Measurements from ENCODE around the gene DTNBP1. TPM values are rescaled to one million over a fixed set of nuclear protein-coding genes. Genes with fewer than 3 reads are reported as not detected.

The DTNBP1 gene
- total RNA-seq, 2 experiments from 2014 or later: 14.6 to 16.3 TPM

DNA sequence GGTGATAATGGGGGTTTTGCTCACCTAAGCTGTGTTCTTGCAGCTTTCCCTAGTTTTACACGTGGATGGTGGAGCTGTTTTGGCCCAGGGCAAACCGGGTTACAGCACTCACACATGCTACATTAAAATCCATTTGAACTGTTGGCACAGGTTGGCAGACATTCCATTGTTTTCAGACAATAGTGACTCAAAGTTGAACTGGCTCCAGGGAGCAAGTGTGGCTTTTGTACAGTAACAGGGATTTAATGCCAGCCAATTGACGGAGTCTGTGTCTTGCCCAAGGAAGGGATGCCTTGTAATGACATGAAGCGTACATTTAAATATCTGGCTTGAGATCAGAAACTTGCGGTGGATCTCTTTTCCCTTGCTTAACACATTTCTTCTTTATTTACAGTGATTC is 183.1 kb downstream of the DTNBP1 start:
- H3K4me1 Mint-ChIP-seq (ENCODE audit: low read depth): peaks cover 59% of the 10 kb centered on the region
- DNase-seq: no peak
- H3K27me3 Mint-ChIP-seq (ENCODE audit: low read depth): no peaks in the 10 kb centered on the region
- peaks cover 14% of the 10 kb centered on the region for H3K36me3 Mint-ChIP-seq (ENCODE audit: low read depth)
- intact Hi-C loops (cut with micrococcal nuclease): loop anchor here (10.0 kb wide), 1 partner anchor 845 kb away; no protein-coding TSS in a partner anchor
- H3K4me3 Mint-ChIP-seq: no peak overlapping the region
- no peak overlapping the region for H3K27ac Mint-ChIP-seq
- CTCF ChIA-PET: interaction anchor here (0.6 kb wide), 2 partner anchors 51 to 1685 kb away, joined by 3 to 7 read pairs; no protein-coding TSS in a partner anchor
- no peaks in the 10 kb centered on the region for H3K9me3 Mint-ChIP-seq

DNA sequence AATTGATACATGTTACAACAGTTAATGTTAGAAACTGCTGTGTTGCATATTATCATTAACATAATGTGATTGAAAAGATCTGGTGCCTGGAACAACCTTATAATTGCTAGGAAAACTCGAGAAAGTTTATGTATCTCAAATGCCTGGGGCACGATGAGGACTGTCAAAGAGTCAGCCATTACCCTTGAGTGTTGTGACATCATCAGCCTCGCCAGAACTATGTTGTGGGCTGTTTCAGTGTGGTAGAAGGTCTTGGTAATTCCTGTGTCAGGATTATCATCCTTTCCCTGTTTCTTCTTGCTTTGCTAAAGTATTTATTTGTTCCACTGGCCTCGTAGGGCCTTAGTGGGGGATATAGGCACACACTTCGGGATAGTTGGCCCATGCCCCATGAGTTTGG is 185.1 kb downstream of the DTNBP1 start:
- Mint-ChIP-seq H3K27ac (no peak overlapping the region), H3K27me3 (ENCODE audit: low read depth) (no peaks in the 10 kb centered on the region), H3K4me3 (no peak overlapping the region), H3K4me1 (ENCODE audit: low read depth) (peaks cover 57% of the 10 kb centered on the region), H3K36me3 (ENCODE audit: low read depth) (peaks cover 25% of the 10 kb centered on the region), H3K9me3 (no peaks in the 10 kb centered on the region)
- intact Hi-C loops (cut with micrococcal nuclease): no loop called here
- DNase-seq: no peak
- CTCF ChIA-PET: no interaction called here

DNA sequence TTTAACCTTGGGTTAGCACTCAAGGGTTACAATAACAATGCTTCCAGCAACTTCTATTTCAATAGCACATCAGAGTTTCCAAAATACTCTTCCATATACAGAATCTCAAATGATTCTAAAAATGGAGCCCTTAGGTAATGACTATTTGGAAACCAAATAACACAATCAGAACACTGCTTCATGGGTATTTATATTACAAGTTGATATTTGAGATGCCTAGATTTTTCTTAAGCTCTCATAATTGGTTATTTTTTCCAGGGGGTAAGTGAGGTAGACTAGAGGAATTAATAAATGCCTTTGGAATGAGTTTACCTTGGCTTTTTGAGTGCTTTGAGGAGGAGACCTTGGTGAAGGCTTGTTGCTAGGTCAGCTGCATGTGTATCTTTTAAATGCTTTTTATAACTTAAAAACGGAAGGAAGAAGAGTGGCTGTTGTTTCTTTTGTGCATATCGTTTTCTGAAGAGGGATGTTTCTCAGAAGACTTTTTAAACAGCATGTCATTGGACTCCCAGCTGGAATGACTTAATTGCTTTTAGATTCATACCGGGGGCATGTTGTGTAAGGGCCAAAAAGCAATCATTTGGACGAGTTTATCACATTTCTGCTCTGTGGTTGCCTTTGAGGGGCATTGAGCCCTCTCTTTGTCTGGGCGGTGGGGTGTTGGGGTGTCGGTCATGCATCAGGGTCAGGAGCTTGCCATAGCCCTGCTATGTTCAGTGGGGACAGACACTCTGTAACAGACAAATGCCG is 186.0 kb downstream of the DTNBP1 start:
- Mint-ChIP-seq H3K9me3 (no peaks in the 10 kb centered on the region), H3K27ac (no peak overlapping the region), H3K4me1 (ENCODE audit: low read depth) (peaks cover 50% of the 10 kb centered on the region), H3K4me3 (no peak overlapping the region), H3K36me3 (ENCODE audit: low read depth) (peaks cover 29% of the 10 kb centered on the region), H3K27me3 (ENCODE audit: low read depth) (no peaks in the 10 kb centered on the region)
- no peak for DNase-seq
- CTCF ChIA-PET: no interaction called here
- intact Hi-C loops (cut with micrococcal nuclease): no loop called here

DNA sequence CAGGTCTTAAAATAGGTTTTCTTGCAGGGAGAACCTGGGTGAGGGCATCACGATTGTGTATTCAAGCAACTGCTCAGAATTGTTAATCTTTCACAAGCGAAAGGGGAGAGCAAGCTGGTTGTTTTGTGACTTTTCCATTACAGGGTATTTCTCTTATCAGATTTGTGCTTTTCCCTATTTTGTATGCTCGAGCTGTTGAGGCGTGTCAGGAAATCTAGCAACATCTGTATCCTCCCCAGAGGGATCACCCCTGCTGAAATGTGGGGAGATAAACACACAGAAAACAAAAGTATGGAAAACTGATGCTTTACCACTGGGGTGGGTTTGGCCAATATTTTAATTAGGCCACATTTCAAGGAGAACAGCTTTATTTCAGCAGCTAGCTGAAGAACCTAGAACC is 187.0 kb downstream of the DTNBP1 start:
- Mint-ChIP-seq H3K4me1 (ENCODE audit: low read depth) (peaks cover 41% of the 10 kb centered on the region), H3K27ac (no peak overlapping the region)

DNA sequence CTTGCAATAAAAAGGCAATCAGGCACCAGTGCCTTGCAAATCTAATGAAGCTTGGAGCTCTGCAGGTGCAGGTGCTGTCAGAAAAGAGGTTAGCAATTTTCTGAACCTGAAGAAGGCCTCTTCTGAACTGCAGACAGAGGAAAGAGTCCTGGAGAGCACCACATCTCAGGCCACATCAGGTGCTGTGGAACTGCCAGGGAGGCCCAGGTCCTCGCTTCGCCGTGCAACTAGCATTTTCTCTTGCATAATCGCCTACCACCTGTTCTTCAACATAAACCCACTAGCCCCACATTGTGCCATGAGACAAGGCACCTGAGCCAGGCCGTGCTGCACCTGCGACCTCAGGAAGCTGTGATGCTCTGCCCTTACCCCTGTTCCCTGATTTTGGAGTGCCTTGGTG is 187.6 kb downstream of the DTNBP1 start:
- Mint-ChIP-seq H3K36me3 (ENCODE audit: low read depth) (peaks cover 29% of the 10 kb centered on the region), H3K27me3 (ENCODE audit: low read depth) (no peaks in the 10 kb centered on the region), H3K27ac (no peak overlapping the region), H3K4me1 (ENCODE audit: low read depth) (peaks cover 35% of the 10 kb centered on the region), H3K4me3 (no peak overlapping the region), H3K9me3 (no peaks in the 10 kb centered on the region)
- DNase-seq: no peak
- intact Hi-C loops (cut with micrococcal nuclease): no loop called here
- CTCF ChIA-PET: interaction anchor here (0.6 to 1.1 kb wide), 2 partner anchors 15 to 370 kb away, joined by 3 to 4 read pairs; no protein-coding TSS in a partner anchor

More for the DNA sequence above, 187.0 kb downstream of the DTNBP1 start:
- Mint-ChIP-seq H3K9me3 (no peaks in the 10 kb centered on the region), H3K27me3 (ENCODE audit: low read depth) (no peaks in the 10 kb centered on the region), H3K4me3 (no peak overlapping the region), H3K36me3 (ENCODE audit: low read depth) (peaks cover 29% of the 10 kb centered on the region)
- DNase-seq: no peak
- CTCF ChIA-PET: interaction anchor here (0.6 to 1.1 kb wide), 2 partner anchors 14 to 553 kb away, joined by 3 to 4 read pairs; no protein-coding TSS in a partner anchor
- intact Hi-C loops (cut with micrococcal nuclease): no loop called here

DNA sequence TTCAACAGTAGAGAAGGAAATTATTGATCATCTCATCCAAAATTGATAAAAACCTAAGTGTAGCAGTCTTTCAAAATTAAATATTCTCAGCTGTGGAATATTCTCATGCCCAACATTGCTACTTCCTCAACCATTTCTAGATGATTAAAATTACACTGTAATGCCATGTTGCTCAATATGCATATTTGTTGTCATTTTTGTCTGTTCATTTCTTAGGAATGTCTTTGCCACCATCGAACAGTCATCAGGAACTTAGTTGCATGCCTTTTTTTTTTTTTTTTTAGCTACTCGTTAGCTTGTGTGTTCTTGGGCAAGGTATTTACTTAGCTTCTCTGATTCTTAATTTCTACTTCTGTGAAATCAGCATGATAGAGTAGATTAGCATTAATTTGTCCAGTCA is 188.6 kb downstream of the DTNBP1 start:
- intact Hi-C loops (cut with micrococcal nuclease): no loop called here
- CTCF ChIA-PET: interaction anchor here (0.6 to 0.9 kb wide), 2 partner anchors 10 to 1344 kb away, joined by 4 read pairs; no protein-coding TSS in a partner anchor
- H3K27ac Mint-ChIP-seq: no peak overlapping the region
- no peak overlapping the region for H3K4me3 Mint-ChIP-seq
- H3K9me3 Mint-ChIP-seq: no peaks in the 10 kb centered on the region
- peaks cover 27% of the 10 kb centered on the region for H3K4me1 Mint-ChIP-seq (ENCODE audit: low read depth)
- DNase-seq: no peak
- H3K36me3 Mint-ChIP-seq (ENCODE audit: low read depth): peaks cover 29% of the 10 kb centered on the region
- H3K27me3 Mint-ChIP-seq (ENCODE audit: low read depth): no peaks in the 10 kb centered on the region

DNA sequence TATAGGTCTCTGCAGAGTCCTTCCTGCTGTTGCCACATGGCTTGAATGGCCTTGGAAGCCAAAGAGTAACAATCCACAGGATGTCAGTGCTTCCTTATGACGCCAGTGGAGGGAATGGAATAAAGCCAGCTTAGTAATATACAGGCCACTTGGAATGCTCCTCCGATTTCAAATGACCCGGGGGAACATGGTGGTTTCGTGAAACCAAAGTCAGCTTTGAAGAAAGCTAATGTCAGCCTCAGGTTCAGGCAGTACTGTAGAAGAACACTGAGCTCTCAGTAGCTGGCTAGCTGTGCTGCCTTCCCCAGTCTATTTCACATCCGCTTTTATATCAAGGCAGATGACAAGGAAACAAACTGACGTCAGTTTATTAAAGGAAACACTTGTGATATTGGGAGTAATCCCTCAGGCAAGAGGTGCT is 189.1 kb downstream of the DTNBP1 start:
- Mint-ChIP-seq H3K4me3 (no peak overlapping the region), H3K27me3 (ENCODE audit: low read depth) (no peaks in the 10 kb centered on the region), H3K27ac (no peak overlapping the region), H3K4me1 (ENCODE audit: low read depth) (peaks cover 23% of the 10 kb centered on the region), H3K9me3 (no peaks in the 10 kb centered on the region), H3K36me3 (ENCODE audit: low read depth) (peaks cover 29% of the 10 kb centered on the region)
- no peak for DNase-seq
- CTCF ChIA-PET: interaction anchor here (0.9 kb wide), 1 partner anchor 10 kb away, joined by 4 read pairs; no protein-coding TSS in a partner anchor
- intact Hi-C loops (cut with micrococcal nuclease): no loop called here

DNA sequence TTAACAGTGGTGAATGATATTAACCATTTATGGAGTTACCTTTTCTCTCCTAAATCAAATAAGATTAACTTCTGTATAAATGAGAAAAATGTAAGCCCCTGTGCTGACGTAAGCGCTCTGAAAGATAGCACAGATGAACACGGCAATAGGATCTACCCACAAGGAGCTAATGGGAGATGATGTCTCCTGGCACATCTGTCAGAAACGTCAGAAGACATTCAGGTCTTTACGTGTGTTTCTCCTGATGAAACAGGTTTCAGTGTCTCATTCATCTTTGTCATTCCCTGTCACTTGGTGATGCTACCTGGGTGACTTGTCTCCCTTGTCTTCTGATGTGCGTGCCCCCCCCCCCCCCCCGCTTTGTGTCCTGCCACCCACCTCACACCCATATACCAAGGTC is 189.7 kb downstream of the DTNBP1 start:
- Mint-ChIP-seq H3K36me3 (ENCODE audit: low read depth) (peaks cover 34% of the 10 kb centered on the region), H3K4me3 (no peak overlapping the region), H3K9me3 (no peaks in the 10 kb centered on the region), H3K27ac (no peak overlapping the region), H3K27me3 (ENCODE audit: low read depth) (no peaks in the 10 kb centered on the region), H3K4me1 (ENCODE audit: low read depth) (peaks cover 20% of the 10 kb centered on the region)
- intact Hi-C loops (cut with micrococcal nuclease): no loop called here
- no peak for DNase-seq
- CTCF ChIA-PET: no interaction called here
